Neural cell (in vitro differentiated cells): ENCODE data around the gene B4GALNT3. TPM values are rescaled to one million over a fixed set of nuclear protein-coding genes. Genes with fewer than 3 reads are reported as not detected.

ENCODE experiments used
- H2AFZ ChIP-seq: fragments of 200-600, 300-800 bp; sonication (generic), shearing (Covaris generic); 2 replicates; pipeline ENCODE4 v1.6.0; 2014; ENCODE audit warnings: low read depth, mild to moderate bottlenecking, antibody characterized with exemption, low read length, moderate library complexity
- H3F3A ChIP-seq: fragments of 200-600 bp; shearing (Covaris generic); 2 replicates; pipeline ENCODE4 v1.6.1; 2016; ENCODE audit warnings: mild to moderate bottlenecking, moderate library complexity, mixed read lengths, antibody characterized with exemption, low read length; ENCODE audit not compliant: insufficient read depth, poor library complexity, severe bottlenecking
- H3K27ac ChIP-seq: fragments of 200-600, 300-800 bp; sonication (generic), shearing (Covaris generic); 2 replicates; pipeline ENCODE4 v1.5.1; 2014; ENCODE audit warnings: mild to moderate bottlenecking, low read length, moderate library complexity
- H3K27me3 ChIP-seq: fragments of 300-800, 200-600 bp; sonication (generic), shearing (Covaris generic); 2 replicates; pipeline ENCODE4 v1.6.0; 2014; ENCODE audit warnings: mild to moderate bottlenecking, low read depth, low read length, moderate library complexity; ENCODE audit not compliant: insufficient read depth
- H3K36me3 ChIP-seq: fragments of 300-800, 200-600 bp; sonication (generic), shearing (Covaris generic); 2 replicates; pipeline ENCODE4 v1.5.1; 2014; ENCODE audit warnings: mild to moderate bottlenecking, antibody characterized with exemption, low read length, moderate library complexity; ENCODE audit not compliant: insufficient read depth
- H3K4me2 ChIP-seq: fragments of 300-800, 200-600 bp; sonication (generic), shearing (Covaris generic); 2 replicates; pipeline ENCODE4 v1.6.0; 2014; ENCODE audit warnings: mild to moderate bottlenecking, low read length
- H3K4me3 ChIP-seq: fragments of 300-800, 200-600 bp; sonication (generic), shearing (Covaris generic); 2 replicates; pipeline ENCODE4 v1.5.1; 2014; ENCODE audit warnings: mild to moderate bottlenecking, low read length, moderate library complexity
- H3K79me2 ChIP-seq: fragments of 200-600 bp; shearing (Covaris generic); replicated peaks from 2 replicates; pipeline ENCODE4 v1.6.0; 2014; ENCODE audit warnings: mild to moderate bottlenecking, low read length, moderate library complexity; ENCODE audit not compliant: insufficient read depth
- H3K9ac ChIP-seq: fragments of 300-800, 200-600 bp; sonication (generic), shearing (Covaris generic); 2 replicates; pipeline ENCODE4 v1.6.1; 2016; ENCODE audit warnings: mild to moderate bottlenecking, low read length, mixed read lengths
- H3K9me2 ChIP-seq: fragments of 200-600 bp; shearing (Covaris generic); 2 replicates; pipeline ENCODE4 v1.6.1; 2016; ENCODE audit warnings: mild to moderate bottlenecking, low read length, mixed read lengths; ENCODE audit not compliant: insufficient read depth
- H3K9me3 ChIP-seq: fragments of 200-600, 300-800 bp; sonication (generic), shearing (Covaris generic); 2 replicates; pipeline ENCODE4 v1.6.1; 2016; ENCODE audit warnings: mild to moderate bottlenecking, mixed run types, low read length, moderate library complexity, mixed read lengths
- H4K20me1 ChIP-seq: fragments of 200-600 bp; shearing (Covaris generic); 2 replicates; pipeline ENCODE4 v1.6.1; 2016; ENCODE audit warnings: mild to moderate bottlenecking, mixed run types; ENCODE audit not compliant: insufficient read depth
- EP300 ChIP-seq: fragments of 450-650 bp; conservative IDR thresholded peaks from 2 replicates; pipeline ENCODE4 v1.6.1; 2014; ENCODE audit warnings: antibody characterized with exemption, mild to moderate bottlenecking, moderate library complexity; ENCODE audit not compliant: poor library complexity, severe bottlenecking
- EZH2 ChIP-seq: fragments of 200-600, 300-800 bp; shearing (Covaris generic), sonication (generic); IDR thresholded peaks from 2 replicates; pipeline ENCODE4 v1.6.1; 2014; ENCODE audit warnings: antibody characterized with exemption, low read length, borderline replicate concordance, mild to moderate bottlenecking; ENCODE audit not compliant: insufficient read depth, poor library complexity, severe bottlenecking
- MXI1 ChIP-seq: fragments of 450-650 bp; conservative IDR thresholded peaks from 2 replicates; pipeline ENCODE4 v1.6.1; 2014; ENCODE audit warnings: antibody characterized with exemption, mild to moderate bottlenecking; ENCODE audit not compliant: poor library complexity, severe bottlenecking
- POLR2AphosphoS5 ChIP-seq: IDR thresholded peaks from 2 replicates; pipeline ENCODE4 v1.6.1; 2012
- RAD21 ChIP-seq: fragments of 450-650 bp; conservative IDR thresholded peaks from 2 replicates; pipeline ENCODE4 v1.6.1; 2014; ENCODE audit warnings: antibody characterized with exemption, mild to moderate bottlenecking, moderate library complexity
- REST ChIP-seq: IDR thresholded peaks from 2 replicates; pipeline ENCODE4 v1.6.1; 2012; ENCODE audit warnings: borderline replicate concordance
- SMC3 ChIP-seq: fragments of 450-650 bp; conservative IDR thresholded peaks from 2 replicates; pipeline ENCODE4 v1.6.1; 2014; ENCODE audit warnings: antibody characterized with exemption, mild to moderate bottlenecking, moderate library complexity; ENCODE audit not compliant: poor library complexity
- TAF1 ChIP-seq: IDR thresholded peaks from 2 replicates; pipeline ENCODE4 v1.6.1; 2012; ENCODE audit warnings: low read depth
- polyA plus RNA-seq: library from polyadenylated mRNA; depleted of rRNA; stranded (reverse); fragments of >200 nt; gene quantifications from 2 replicates; pipeline ENCODE4 v1.2.3, GENCODE V29; 2014
- TF ChIP-seq, protein P1 (sequence below): fragments of 450-650 bp; IDR thresholded peaks from 2 replicates; pipeline ENCODE4 v1.5.1; 2014; ENCODE audit warnings: antibody characterized with exemption, mild to moderate bottlenecking, moderate library complexity; ENCODE audit not compliant: poor library complexity, severe bottlenecking

The B4GALNT3 gene
- polyA plus RNA-seq, 1 donor from 2014 or later = 6.7 TPM

DNA sequence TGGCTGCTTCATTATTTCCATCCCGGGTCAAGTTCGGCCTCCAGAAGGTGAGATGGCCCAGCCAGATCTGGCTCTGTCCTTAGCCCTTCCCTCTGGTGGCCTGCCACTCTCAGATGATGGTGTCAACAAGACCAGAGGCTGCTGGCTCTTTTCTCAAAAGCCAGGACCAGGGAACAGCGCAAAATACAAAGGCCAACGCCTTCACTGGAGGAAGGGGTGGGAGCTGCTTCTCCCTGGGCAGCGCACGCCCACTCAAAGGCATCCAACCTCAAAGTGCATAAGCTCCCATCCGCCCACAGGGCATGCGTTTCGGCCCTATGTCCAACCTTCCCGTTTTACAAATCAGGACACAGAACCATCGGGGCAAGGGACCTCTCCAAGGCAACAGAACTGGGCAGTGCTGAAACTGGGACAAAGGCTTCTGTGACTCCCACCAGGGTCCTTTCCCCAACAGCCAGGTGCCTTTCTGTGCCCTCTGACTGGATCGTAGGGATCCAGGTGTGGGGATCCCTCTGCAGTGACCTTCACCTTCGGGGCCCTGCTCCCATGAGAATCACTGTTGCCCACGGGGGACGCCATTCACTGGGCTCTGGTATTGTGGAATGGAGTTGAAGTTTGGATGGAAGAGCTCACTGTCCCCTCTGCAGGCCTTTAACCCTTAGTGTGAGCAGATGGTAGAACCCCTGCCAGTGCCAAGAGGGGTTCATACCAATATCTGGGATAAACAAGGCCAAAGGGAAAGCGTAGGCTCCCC, 126.8 kb downstream of the B4GALNT3 start:
- H2AFZ ChIP-seq = no peak overlapping the region
- no peak overlapping the region for H3K4me3 ChIP-seq
- no peaks in the 10 kb centered on the region for H3K9me3 ChIP-seq
- H3F3A ChIP-seq = no peaks in the 10 kb centered on the region
- no peaks in the 10 kb centered on the region for H3K27me3 ChIP-seq
- TF ChIP-seq EP300 (no peak), POLR2AphosphoS5 (no peak), SMC3 (no peak), EZH2 (no peak), MXI1 (no peak), TAF1 (no peak), REST (no peak), RAD21 (no peak)
- TF ChIP-seq, protein P1, sequence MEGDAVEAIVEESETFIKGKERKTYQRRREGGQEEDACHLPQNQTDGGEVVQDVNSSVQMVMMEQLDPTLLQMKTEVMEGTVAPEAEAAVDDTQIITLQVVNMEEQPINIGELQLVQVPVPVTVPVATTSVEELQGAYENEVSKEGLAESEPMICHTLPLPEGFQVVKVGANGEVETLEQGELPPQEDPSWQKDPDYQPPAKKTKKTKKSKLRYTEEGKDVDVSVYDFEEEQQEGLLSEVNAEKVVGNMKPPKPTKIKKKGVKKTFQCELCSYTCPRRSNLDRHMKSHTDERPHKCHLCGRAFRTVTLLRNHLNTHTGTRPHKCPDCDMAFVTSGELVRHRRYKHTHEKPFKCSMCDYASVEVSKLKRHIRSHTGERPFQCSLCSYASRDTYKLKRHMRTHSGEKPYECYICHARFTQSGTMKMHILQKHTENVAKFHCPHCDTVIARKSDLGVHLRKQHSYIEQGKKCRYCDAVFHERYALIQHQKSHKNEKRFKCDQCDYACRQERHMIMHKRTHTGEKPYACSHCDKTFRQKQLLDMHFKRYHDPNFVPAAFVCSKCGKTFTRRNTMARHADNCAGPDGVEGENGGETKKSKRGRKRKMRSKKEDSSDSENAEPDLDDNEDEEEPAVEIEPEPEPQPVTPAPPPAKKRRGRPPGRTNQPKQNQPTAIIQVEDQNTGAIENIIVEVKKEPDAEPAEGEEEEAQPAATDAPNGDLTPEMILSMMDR = no peak
- no peaks in the 10 kb centered on the region for H3K36me3 ChIP-seq
- H3K27ac ChIP-seq = no peak overlapping the region
- no peak overlapping the region for H3K4me2 ChIP-seq
- no peaks in the 10 kb centered on the region for H4K20me1 ChIP-seq
- no peaks in the 10 kb centered on the region for H3K9me2 ChIP-seq
- no peak overlapping the region for H3K9ac ChIP-seq
- H3K79me2 ChIP-seq = no peaks in the 10 kb centered on the region

DNA sequence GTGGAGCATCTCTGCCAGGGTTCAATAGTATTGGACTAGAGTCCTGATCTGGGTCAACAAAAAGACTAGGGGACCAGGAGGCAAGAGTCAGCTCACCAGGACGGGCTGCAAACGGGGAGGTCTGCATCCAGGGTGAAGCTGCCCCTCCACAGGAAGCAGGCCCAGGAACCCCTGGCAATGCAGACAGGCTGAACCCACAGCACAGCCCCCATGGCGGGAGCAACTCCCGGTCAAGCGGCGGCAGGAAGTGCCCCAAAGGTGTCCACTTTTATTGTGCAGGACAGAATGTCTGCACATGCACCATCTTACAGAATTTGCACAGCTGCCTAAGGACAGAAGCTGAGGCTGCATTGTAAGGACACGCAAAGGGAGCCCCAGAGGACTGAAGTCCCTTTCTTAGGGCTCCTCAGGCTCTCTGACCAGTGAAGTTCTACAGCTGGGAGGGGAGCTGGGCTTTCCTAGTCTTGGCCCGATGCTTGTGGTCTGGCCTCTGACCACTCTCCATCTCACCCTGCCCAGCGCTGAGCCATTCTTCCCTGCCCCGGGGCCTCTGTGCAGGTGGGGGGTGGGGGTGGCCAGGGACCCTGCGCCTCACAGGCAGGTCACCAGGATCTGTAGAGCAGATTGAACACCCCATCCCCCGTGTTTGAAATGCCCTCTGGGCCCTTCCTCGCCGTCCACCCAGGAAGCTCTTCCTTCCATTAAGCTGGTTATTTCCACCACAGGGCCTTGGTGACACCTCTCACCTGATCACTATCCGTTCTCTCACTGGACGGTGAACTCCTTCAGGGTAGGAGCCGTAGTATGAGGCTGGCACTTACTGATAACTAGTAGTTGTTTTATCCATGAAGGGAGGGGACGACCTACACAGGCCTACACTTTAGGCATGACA, 127.6 kb downstream of the B4GALNT3 start:
- H3K27ac ChIP-seq = no peak overlapping the region
- TF ChIP-seq, protein P1 = no peak
- no peak for TF ChIP-seq MXI1
- no peak for TF ChIP-seq TAF1
- H3K9ac ChIP-seq = no peak overlapping the region

More for the DNA sequence above, 127.6 kb downstream of the B4GALNT3 start:
- no peak overlapping the region for H3K4me3 ChIP-seq
- no peaks in the 10 kb centered on the region for H3F3A ChIP-seq
- H3K79me2 ChIP-seq = no peaks in the 10 kb centered on the region
- H4K20me1 ChIP-seq = no peaks in the 10 kb centered on the region
- no peak overlapping the region for H3K4me2 ChIP-seq
- H3K9me2 ChIP-seq = no peaks in the 10 kb centered on the region
- no peaks in the 10 kb centered on the region for H3K9me3 ChIP-seq
- H3K27me3 ChIP-seq = no peaks in the 10 kb centered on the region
- no peaks in the 10 kb centered on the region for H3K36me3 ChIP-seq
- H2AFZ ChIP-seq = no peak overlapping the region
